ENCODE results near the gene TM9SF4.
"Not testable (repeated sequence)": the region's sequence is repeated elsewhere in the genome, so short reads cannot be mapped to it uniquely, and the experiment has no call there.

The TM9SF4 gene

DNA sequence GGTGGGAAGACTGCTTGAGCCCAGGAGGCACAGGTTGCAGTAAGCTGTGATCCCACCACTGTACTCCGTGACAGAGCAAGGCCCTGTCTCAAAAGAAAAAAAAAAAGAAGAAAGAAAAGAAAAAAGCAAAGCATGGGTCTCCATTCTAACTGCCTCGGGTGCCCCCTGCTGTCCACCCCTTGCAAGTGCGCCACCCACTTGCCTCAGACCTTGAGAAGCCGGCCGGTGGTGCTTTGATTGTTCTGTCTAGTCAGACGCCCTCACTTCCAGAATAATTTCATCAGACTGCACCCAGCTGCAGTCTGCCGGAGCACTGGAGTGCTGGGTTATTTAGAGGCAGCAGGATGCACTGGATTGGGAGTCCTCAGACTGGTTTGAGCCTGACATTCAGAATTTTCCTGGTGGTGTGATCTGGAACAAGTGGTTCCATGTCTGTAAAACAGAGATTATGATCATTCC, 17.6 kb upstream of the TM9SF4 start:
- peak; percentile 15 to 71 (median 50) for DNase-seq

DNA sequence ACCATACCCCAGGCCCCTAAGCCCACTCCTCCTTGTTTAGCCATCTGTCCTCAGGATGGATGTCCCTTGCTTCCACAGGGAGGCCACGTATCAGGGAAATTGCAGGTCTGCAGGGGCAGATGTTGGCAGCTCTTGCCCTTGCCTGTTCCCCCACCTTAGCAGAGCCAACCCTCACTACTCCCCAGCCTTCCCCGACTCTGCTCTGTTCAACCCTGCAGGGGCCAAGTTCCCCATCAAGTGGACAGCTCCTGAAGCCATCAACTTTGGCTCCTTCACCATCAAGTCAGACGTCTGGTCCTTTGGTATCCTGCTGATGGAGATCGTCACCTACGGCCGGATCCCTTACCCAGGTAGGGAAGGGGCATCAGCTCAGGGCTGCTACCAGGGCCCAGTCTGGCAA, 10.7 kb upstream of the TM9SF4 start:
- no peak for DNase-seq

DNA sequence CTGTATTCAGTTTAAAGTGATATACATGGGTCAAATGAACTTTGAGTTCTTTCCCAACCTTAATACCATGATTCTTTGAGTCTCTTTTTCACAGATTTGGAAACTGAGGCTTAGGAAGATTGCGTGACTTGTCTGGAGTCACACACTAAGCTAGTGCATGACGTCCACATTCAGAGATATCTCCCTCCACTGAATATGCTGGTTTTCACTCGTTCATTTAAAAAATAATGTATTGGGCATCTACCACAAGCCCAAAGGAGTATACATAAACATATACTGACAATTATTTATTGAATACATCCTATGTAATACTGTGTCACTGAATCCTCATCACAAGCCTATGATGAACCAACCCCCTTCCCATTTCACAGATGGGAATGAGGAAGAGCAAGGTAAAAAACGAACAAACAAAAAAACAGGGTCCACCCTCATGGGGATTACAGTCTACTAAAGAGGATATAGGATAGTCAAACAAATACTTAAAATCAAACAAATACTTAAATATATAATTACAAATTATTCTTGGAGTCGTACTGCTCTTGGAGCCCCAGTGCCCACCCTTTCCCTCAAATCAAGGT, 611 bp upstream of the TM9SF4 start:
- no peak for DNase-seq

DNA sequence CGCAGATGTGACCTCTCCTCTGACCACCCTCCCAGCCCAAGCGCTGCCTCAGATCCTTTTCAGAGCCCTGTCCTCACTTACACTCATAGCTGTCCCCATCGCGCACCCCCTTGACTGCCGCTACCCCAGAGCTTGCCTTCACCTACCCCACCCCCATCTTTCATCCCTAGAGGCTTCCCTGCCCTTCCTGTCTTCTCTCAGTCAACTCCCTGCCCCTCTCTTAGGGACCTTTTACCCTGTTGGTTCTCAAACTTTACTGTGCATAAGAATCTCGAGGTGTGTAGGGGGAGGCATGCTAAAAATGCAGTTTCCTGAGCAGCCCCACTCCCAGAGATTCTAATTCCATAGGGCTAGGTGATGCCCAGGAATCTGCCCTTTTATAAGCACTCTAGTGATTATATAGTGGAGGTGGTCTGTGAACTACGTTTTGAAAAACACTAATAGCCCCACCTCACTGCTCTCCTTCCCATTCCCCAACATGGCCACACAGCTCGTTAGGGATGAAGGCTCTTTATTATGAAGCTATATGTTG, 725 bp downstream of the TM9SF4 start:
- no peak for DNase-seq

DNA sequence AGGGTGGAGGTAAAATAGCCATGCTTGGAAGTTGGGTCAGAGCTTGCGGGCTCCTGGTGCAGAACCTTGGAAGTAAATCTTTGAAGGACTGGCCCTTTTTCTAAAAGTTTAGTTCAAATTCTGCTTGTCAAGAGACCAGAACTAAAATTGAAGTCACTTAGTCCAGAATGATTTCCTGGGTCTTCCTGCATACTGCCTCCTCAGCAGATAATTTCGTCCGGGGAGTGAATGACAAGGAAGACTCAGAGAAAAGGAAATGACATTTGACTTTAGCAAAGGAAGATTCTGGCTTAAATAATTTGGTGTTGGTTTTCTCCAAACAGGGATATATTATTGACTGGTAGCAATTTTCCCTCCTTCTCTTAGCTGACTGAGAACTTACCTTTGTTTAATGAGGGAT, 1.2 kb downstream of the TM9SF4 start:
- no peak for DNase-seq

DNA sequence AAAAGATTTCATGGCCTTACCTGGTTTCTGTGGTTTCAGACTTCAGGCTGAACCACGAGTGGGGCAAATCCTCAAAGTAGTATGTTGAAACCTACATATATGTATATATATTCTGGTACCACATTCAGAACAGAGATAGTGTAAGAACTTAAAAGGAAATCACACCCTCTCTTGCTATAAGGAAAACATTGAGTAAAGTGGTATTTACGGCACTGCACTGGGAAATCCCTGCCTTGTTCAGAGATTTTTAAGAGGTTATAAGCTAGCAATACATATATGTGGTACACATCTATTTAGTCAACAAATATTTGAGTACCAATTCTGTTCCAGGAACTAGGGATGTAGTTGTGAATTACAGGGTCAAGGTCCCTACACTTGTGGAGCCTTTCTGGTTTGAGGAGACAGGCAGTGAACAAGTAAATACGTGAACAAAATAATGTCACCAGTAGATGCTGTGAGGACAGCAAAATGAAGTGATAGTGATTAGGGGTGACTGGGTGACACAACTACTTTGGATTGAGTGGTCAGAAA, 1.7 kb downstream of the TM9SF4 start:
- DNase-seq = no peak

DNA sequence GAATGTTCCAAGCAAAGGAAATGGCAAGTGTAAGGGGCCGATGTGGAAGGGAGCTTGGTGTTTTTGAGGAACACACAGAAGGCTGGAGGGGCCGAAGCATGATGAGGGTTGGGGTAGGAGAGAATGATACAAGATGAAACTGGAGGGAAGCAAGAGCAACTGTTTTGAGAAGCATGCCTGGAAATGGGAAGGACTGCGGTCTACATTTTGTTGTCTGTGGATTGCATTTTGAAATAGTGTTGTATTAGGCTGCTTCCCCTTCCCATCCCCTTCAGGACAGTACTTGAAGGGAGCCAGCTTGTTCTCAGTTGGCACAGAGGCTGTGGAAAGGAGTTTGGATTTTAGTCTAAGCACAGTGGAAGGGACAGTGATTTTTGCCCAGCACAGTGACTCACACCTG, 2.2 kb downstream of the TM9SF4 start:
- no peak for DNase-seq

DNA sequence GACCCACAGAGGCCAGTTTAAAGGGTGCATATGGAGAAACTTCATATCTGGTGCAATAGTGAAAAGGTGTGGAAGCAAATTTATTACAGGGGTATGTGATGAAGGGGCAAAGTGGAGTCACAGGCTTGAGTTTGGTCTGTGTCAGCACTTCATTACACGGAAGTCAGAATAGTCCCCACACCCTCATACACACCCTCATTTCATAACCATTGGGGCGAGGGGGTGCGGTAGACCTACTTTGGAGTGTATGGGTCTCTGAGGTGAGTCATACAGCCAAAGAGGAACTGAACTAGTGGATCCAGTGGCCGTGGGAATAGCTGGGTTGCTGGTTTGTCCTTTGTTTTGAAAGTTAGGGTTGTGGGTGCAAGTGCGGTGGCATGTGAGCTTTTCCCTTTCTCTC, 3.3 kb downstream of the TM9SF4 start:
- DNase-seq = no peak

DNA sequence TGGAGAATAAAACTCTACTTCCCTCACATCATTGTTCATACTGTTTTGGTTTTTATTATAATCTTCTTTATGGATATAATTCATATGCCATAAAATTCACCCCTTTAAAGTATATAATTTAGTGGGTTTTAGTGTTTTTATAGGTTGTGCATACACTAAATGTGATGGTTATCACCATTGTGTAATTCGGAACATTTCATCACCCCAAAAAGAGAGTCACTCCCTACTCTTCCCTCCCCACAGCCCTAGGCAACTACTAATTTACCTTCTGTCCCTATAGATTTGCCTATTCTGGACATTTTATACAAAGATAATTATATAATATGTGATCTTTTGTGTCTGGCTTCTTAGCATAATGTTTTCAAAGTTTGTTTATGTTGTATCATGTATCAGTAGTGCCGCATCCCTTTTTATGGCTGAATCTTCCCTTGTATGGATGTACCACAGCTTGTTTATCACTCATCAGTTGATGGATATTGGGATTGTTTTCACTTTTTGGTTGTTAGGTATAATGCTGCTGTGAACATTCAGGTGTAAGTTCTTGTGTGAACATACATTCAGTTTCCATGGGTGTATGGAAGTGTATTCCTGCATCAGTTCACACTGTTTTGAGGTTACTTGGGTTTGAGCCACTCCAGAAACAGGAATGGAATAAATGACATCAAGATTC, 4.2 kb downstream of the TM9SF4 start:
- DNase-seq = no peak

DNA sequence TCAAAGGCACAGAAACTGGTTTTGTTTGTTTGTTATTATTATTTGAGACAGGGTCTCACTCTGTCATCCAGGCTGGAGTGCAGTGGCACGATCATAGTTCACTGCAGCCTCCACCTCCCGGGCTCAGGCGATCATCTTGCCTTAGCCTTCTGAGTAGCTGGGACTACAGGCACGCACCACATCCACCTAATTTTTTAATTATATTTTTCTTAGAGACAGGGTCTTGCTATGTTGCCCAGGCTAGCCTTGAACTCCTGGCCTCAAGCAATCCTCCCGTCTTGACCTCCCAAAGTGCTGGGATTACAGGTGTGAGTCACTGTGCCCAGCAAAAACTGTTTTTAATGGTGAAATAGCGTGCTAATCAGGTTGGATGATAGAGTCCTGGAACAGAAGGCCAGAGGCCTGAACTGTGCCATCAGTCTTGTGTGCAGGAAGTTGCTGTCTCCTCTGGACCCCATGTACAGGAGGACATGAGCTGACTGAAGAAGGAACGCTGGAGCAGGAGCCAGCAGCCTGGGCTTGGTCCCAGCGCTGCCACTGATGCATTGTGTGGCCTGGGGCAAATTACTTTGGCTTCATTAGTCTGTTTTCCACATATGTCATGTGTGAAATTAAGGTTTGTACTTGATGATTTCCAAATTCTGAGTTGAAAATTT, 4.9 kb downstream of the TM9SF4 start:
- no peak for DNase-seq

DNA sequence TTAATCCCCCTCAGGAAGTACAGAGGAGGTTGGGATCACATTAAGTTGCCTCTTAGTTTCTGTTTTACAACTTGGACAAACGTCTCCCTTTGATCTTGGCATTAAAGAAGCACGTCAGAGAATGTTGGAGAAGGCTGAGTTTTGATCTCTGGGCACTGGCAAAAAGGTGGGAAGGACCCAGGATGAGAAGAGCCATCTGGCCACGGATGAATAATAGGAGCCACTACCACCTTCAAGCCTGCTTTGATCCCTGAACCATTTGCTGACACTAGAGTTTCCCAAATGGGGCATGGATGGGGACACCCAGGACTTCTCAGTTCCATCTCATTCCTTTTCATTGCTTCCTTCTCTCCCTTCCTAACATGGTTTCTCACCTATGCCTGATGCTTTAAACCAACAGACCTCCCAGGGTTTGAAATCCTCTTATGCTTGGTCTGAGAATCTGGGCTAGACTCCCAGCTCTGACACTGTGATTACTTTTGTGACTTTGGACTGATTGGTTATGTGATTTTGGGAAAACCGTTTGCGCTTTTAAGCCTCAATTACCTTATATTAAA, 5.8 kb downstream of the TM9SF4 start:
- no peak for DNase-seq

DNA sequence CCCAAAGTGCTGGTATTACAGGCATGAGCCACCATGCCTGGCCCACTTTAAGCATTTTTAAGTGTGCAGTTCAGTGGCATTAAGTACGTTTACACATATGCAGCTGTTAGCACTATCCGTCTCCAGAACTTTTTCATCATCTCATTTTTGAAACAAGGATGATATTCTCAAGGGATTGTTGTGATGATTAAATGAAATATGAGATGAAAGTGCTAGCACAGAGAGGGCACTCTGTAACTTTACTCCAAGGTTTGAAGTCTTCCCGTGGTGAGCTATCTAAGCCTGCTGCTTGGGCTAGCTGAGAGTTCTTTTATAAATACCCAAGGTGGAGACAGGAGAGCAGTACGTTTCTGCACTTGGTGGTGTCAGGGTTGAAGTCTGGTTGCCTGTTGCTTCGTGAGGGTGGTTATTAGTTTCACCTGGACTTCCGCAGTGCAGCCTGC, 6.6 kb downstream of the TM9SF4 start:
- DNase-seq = no peak

DNA sequence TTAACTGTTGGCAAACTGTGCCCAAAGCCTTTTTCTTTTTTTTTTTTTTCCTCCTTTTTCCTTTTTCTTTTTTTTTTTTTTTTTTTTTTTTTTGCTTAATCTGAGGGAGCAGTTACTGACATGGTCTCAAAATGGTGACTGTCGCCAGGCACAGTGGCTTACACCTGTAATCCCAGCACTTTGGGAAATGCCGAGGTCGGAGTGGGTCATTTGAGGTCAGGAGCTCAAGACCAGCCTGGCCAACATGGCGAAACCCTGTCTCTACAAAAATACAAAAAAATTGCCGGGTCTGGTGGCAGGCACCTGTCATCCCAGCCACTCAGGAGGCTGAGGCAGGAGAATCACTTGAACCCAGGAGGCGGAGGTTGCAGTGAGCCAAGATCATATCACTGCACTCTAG, 7.3 kb downstream of the TM9SF4 start:
- DNase-seq = not testable (repeated sequence)

DNA sequence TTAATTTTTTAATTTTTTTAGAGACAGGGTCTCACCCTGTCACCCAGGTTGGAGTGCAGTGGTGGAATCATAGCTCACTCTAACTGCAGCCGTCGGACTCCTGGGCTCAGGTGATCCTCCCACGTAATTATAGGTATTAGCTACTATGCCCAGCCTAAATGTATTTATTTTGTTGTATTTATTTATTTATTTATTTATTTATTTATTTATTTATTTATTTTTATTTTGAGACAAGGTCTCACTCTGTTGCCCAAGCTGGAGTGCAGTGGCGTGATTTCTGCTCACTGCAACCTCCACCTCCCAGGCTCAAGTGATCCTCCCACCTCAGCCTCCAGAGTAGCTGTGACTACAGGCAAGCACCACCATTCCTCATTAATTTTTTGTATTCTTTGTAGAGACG, 8.9 kb downstream of the TM9SF4 start:
- DNase-seq = not testable (repeated sequence)

DNA sequence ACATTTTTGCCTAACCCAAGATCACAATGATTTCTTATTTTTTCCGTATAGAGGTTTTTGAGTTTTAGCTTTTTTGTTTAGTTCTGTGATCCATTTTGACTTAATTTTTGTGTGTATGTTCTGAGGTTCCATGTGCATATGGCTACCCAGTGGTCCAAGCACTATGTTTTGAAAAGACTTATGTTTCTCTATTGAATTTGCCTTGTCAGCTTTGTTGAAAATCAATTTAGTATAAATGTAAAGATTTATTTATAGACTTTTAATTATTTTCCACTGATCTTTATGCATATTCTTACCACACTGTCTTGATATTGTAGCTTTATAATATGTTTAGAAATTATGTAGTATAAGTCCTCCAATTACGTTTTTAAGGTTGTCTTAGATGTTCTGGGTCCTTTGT, 10.2 kb downstream of the TM9SF4 start:
- DNase-seq = no peak

DNA sequence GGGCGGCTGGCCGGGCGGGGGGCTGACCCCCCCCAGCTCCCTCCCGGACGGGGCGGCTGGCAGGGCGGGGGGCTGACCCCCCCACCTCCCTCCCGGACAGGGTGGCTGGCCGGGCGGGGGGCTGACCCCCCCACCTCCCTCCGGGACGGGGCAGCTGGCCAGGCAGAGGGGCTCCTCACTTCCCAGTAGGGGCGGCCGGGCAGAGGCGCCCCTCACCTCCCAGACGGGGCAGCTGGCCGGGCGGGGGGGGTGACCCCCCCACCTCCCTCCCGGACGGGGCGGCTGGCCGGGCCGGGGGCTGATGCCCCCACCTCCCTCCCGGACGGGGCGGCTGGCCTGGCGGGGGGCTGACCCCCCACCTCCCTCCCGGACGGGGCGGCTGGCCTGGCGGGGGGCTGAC, 12.4 kb downstream of the TM9SF4 start:
- not testable (repeated sequence) for DNase-seq

DNA sequence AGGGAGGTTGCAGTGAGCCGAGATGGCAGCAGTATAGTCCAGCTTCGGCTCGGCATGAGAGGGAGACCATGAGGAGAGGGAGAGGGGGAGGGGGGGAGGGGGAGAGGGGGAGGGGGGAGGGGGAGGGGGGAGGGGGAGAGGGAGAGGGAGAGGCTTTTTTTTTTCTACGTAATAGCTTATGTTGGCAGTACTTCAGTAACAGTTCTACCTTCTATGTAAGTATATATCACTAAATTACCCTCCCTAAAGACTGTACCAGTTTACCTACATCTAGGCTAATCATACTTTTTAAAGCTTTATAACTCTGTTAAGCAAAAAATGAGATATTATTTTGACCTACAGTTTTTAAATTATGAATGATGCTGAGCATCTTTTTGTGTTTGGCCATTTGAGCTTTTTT, 13.6 kb downstream of the TM9SF4 start:
- no peak for DNase-seq

DNA sequence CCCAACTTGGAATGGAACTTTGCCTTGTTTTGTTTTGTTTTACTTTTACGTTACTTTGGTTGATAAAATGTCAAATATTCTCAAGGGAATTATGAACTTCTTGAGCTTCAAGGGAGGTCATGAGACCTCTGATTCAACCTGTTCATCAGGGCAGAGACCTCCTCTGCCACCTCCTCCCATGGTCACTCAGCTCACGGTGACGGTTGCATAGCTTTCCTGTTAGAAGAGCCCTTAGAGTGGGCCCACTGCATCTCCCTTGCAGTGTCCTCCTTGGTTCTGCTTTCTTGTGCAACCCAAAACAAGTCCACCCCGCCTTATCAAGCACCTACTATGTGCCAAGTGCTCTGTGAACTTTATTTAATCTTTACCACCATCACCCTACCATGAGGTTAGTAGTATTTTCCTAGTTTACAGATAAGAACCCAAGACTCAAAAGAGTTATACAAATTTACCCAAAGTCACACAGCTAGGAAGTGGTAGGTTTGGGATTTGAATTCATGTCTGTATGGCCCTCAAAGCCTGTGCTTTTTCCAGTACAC, 15.5 kb downstream of the TM9SF4 start:
- DNase-seq = no peak

DNA sequence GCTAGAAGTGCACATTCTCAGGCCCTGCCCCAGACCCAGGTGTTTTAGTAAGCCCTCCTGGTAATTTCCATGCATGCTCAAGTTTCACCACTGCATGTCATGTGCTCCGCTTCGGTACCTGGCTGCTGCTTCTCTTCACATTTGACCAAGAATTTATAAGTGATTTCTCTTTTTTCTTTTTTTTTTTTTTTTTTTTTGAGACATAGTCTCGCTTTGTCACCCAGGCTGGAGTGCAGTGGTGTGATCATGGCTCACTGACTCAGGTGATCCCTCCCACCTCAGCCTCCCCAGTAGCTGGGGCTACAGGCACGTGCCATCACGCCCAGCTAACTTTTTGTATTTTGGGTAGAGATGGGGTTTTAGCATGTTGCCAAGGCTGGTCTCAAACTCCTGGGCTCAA, 16.0 kb downstream of the TM9SF4 start:
- DNase-seq = no peak

DNA sequence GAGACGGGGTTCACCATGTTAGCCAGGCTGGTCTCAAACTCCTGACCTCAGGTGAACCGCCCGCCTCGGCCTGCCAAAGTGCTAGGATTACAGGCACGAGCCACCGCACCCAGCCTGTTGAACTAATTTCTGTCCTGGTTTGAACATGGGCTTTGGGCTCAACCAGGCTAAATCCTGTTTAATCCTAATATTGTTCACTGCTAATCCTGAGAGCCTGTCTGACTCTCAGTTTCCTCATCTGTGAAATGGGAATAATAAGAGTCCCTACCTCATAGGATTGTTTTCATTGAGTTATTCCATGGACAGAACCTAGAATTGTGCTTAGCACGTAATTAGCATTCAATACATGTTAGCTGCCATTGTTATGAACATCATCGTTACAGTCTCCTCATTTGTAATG, 17.4 kb downstream of the TM9SF4 start:
- no peak for DNase-seq

DNA sequence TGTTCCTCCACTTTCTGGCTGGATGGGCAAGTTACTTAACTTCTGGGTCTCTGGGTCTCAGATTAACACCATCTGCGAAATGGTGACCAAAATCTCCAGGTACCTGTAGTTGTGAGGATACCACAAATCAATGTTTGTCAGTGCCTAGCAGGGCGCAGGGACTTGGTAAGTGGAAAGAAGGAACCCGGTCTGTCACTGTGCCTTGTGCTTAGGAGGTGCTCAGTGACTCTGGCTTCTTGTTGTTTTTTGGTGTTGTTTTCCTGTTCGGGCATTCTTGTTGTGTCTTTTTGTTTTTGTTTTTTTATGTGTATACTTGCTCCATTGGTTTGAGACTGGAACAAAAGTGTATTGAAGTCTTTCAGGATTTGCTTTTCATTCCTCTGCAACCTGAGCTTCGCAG, 17.8 kb downstream of the TM9SF4 start:
- DNase-seq = no peak

DNA sequence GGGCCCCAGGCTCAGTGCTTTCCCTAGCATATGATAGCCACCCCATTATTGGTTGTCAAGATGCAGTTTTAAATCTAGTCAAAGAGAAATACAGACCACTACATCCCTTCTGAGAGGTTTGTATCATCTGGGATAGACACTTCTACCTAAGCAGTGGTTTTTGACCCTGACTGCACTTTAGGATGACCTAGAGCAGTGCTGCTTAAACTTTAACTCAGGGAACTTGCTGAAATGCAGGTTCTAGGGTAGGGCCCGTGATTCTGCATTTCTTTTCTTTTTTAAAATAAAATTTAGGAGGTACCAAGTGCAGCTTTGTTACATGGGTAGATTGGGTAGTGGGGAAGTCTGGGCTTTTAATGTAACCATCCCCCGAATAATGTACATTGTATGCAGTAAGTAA, 18.7 kb downstream of the TM9SF4 start:
- no peak for DNase-seq

DNA sequence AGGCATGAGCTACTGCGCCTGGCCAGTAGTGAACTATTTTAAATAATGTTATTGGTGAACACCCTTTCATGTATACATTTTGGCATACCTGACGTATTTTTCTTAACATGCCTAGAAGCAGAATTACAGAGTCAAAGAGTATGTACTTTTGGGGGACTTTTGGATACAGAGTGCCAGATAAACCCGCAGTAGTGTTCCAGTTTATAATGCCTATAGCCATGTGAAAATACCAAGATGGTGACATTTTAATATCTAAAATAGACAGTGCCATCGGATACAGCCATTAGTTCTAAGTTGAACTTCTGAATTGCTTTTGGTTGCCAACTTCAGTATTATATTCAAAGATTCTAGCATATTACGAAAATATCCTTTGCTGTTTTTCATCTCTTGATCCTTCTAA, 20.3 kb downstream of the TM9SF4 start:
- DNase-seq = no peak

Data from activated naive CD4-positive, alpha-beta T cell (primary cell).